H9 (cell line): ENCODE results near the gene RELA. TPM values are rescaled to one million over a fixed set of nuclear protein-coding genes. Genes with fewer than 3 reads are reported as not detected.
A peak's percentile ranks its signal among the peaks of the same experiment; 100 is the strongest.

ENCODE experiments used
- DNase-seq: peaks from one replicate; pipeline ENCODE4 v3.0.0-alpha.2; 2017
- H2AFZ ChIP-seq: one replicate; pipeline ENCODE4 v1.6.1; 2013; ENCODE audit warnings: mild to moderate bottlenecking, low read length, control low read depth, moderate library complexity
- H2AK5ac ChIP-seq: 2 replicates; pipeline ENCODE4 v1.6.1; 2013; ENCODE audit warnings: low read length, control low read depth, mixed read lengths; ENCODE audit not compliant: insufficient read length
- H2BK120ac ChIP-seq: one replicate; pipeline ENCODE4 v1.6.1; 2013; ENCODE audit warnings: low read depth, mild to moderate bottlenecking, low read length, control low read depth, inconsistent platforms; ENCODE audit not compliant: poor library complexity, severe bottlenecking
- H2BK12ac ChIP-seq: 2 replicates; pipeline ENCODE4 v1.6.1; 2013; ENCODE audit warnings: low read length, control low read depth, mixed read lengths, low read depth; ENCODE audit not compliant: insufficient read length
- H2BK15ac ChIP-seq: 2 replicates; pipeline ENCODE4 v1.6.1; 2013; ENCODE audit warnings: low read depth, low read length, control low read depth
- H2BK20ac ChIP-seq: one replicate; pipeline ENCODE4 v1.6.1; 2013; ENCODE audit warnings: low read depth, mild to moderate bottlenecking, low read length, control low read depth, inconsistent platforms; ENCODE audit not compliant: poor library complexity, severe bottlenecking
- H2BK5ac ChIP-seq: 2 replicates; pipeline ENCODE4 v1.6.1; 2013; ENCODE audit warnings: low read length, control low read depth, mixed read lengths; ENCODE audit not compliant: insufficient read length
- H3K14ac ChIP-seq: 2 replicates; pipeline ENCODE4 v1.6.1; 2013; ENCODE audit warnings: low read length, control low read depth; ENCODE audit not compliant: insufficient read depth
- H3K18ac ChIP-seq: 2 replicates; pipeline ENCODE4 v1.6.1; 2013; ENCODE audit warnings: low read depth, mild to moderate bottlenecking, mixed read lengths, low read length, control low read depth; ENCODE audit not compliant: insufficient read length
- H3K23ac ChIP-seq: 2 replicates; pipeline ENCODE4 v1.6.1; 2013; ENCODE audit warnings: low read length, control low read depth, mixed read lengths, low read depth; ENCODE audit not compliant: insufficient read length
- H3K23me2 ChIP-seq: 2 replicates; pipeline ENCODE4 v1.6.1; 2013; ENCODE audit warnings: low read depth, mild to moderate bottlenecking, mixed read lengths, low read length, control low read depth; ENCODE audit not compliant: insufficient read length, poor library complexity, severe bottlenecking
- H3K27ac ChIP-seq: 2 replicates; pipeline ENCODE4 v1.5.1; 2013; ENCODE audit warnings: low read length, control low read depth, mixed read lengths, low read depth; ENCODE audit not compliant: insufficient read length
- H3K27me3 ChIP-seq: 2 replicates; pipeline ENCODE4 v1.6.1; 2013; ENCODE audit warnings: low read length, control low read depth, inconsistent platforms; ENCODE audit not compliant: insufficient read depth
- H3K4ac ChIP-seq: 2 replicates; pipeline ENCODE4 v1.6.1; 2013; ENCODE audit warnings: low read depth, mild to moderate bottlenecking, control low read depth, inconsistent platforms, low read length, moderate library complexity
- H3K4me1 ChIP-seq: 2 replicates; pipeline ENCODE4 v1.6.1; 2013; ENCODE audit warnings: low read length, control low read depth, inconsistent platforms; ENCODE audit not compliant: insufficient read depth
- H3K4me2 ChIP-seq: 2 replicates; pipeline ENCODE4 v1.6.1; 2013; ENCODE audit warnings: low read length, control low read depth, mixed read lengths; ENCODE audit not compliant: insufficient read length, insufficient read depth
- H3K56ac ChIP-seq: 2 replicates; pipeline ENCODE4 v1.6.1; 2013; ENCODE audit warnings: low read depth, mild to moderate bottlenecking, mixed read lengths, low read length, control low read depth; ENCODE audit not compliant: insufficient read length
- H3K79me1 ChIP-seq: 2 replicates; pipeline ENCODE4 v1.6.1; 2013; ENCODE audit warnings: low read depth, mild to moderate bottlenecking, moderate library complexity, low read length, control low read depth, inconsistent platforms; ENCODE audit not compliant: insufficient read depth, poor library complexity, severe bottlenecking
- H3K79me2 ChIP-seq: 2 replicates; pipeline ENCODE4 v1.6.1; 2013; ENCODE audit warnings: low read length, control low read depth, inconsistent platforms; ENCODE audit not compliant: insufficient read depth
- H3K9ac ChIP-seq: 2 replicates; pipeline ENCODE4 v1.6.1; 2013; ENCODE audit warnings: low read length, control low read depth, mixed read lengths; ENCODE audit not compliant: insufficient read length; ENCODE audit errors: extremely low read depth
- H3K9me3 ChIP-seq: one replicate; pipeline ENCODE4 v1.6.1; 2013; ENCODE audit warnings: low read depth, low read length, inconsistent platforms; ENCODE audit not compliant: control insufficient read depth
- H3T11ph ChIP-seq: one replicate; pipeline ENCODE4 v1.6.1; 2013; ENCODE audit warnings: mild to moderate bottlenecking, low read length, control low read depth, inconsistent platforms
- H4K20me1 ChIP-seq: one replicate; pipeline ENCODE4 v1.6.1; 2013; ENCODE audit not compliant: control insufficient read depth, insufficient read length, insufficient read depth
- H4K5ac ChIP-seq: 2 replicates; pipeline ENCODE4 v1.6.1; 2013; ENCODE audit warnings: low read depth, mild to moderate bottlenecking, mixed read lengths, low read length, control low read depth; ENCODE audit not compliant: insufficient read length
- H4K8ac ChIP-seq: replicated peaks from 2 replicates; pipeline ENCODE4 v1.6.1; 2013; ENCODE audit warnings: low read length, control low read depth, mixed read lengths, low read depth; ENCODE audit not compliant: insufficient read length
- H4K91ac ChIP-seq: 2 replicates; pipeline ENCODE4 v1.6.1; 2013; ENCODE audit warnings: low read depth, mild to moderate bottlenecking, moderate library complexity, mixed read lengths, low read length, control low read depth; ENCODE audit not compliant: insufficient read length
- H3K27ac Mint-ChIP-seq, 3 experiments: 2 replicates in 2 of 3; 3 replicates in 1 of 3; pipeline ENCODE4 v1.8.0; 2020 to 2021; ENCODE audit warnings: mixed read lengths in 3 of 3, mild to moderate bottlenecking in 1 of 3, moderate library complexity in 1 of 3
- H3K27me3 Mint-ChIP-seq: 2 replicates; pipeline ENCODE4 v1.8.0; 2021; ENCODE audit warnings: low read depth, mild to moderate bottlenecking, moderate library complexity, mixed read lengths
- H3K36me3 Mint-ChIP-seq, 3 experiments: 2 replicates in 2 of 3; 3 replicates in 1 of 3; pipeline ENCODE4 v1.8.0; 2020 to 2021; ENCODE audit warnings: low read depth in 3 of 3, mixed read lengths in 3 of 3; ENCODE audit not compliant: insufficient read depth in 1 of 3
- H3K4me1 Mint-ChIP-seq, 2 experiments: 2 replicates each; pipeline ENCODE4 v1.8.0; 2020; ENCODE audit warnings: mixed read lengths in 2 of 2
- H3K4me3 Mint-ChIP-seq, 2 experiments: 2 replicates in 1 of 2; 3 replicates in 1 of 2; pipeline ENCODE4 v1.8.0; 2020 to 2021; ENCODE audit warnings: mild to moderate bottlenecking in 2 of 2, mixed read lengths in 2 of 2, moderate library complexity in 1 of 2
- H3K9me3 Mint-ChIP-seq, 2 experiments: 2 replicates in 1 of 2; 3 replicates in 1 of 2; pipeline ENCODE4 v1.8.0; 2020; ENCODE audit warnings: mild to moderate bottlenecking in 2 of 2, mixed read lengths in 2 of 2, moderate library complexity in 1 of 2
- CTCF ChIP-seq: fragments of 200-600 bp; sonication (generic); conservative IDR thresholded peaks from 3 replicates; pipeline ENCODE4 v1.8.0; 2021; ENCODE audit warnings: antibody characterized with exemption, mild to moderate bottlenecking
- WGBS: extraction: QIAGEN DNeasy Blood & Tissue Kit; methylation state at CpG from one replicate; pipeline ENCODE4 v1.1.7; 2013; ENCODE audit warnings: missing lambda C conversion rate, low lambda C conversion rate, mixed read lengths; ENCODE audit not compliant: insufficient read length; ENCODE audit errors: extremely low coverage; 5-methylcytosine and 5-hydroxymethylcytosine counted together
- total RNA-seq: library from RNA; stranded (reverse); gene quantifications from 2 replicates; pipeline ENCODE4 v1.2.1, GENCODE V29; 2021

RELA gene
- total RNA-seq, 1 experiment from 2014 or later: 48.8 TPM

- H3K27me3 Mint-ChIP-seq: peaks cover 2% of the 10 kb centered on the region
- Histone ChIP-seq H3K79me1 (no peaks in the 10 kb centered on the region), H3K23me2 (peaks cover 4% of the 10 kb centered on the region), H2BK5ac (no peak overlapping the region), H3K9ac (peak overlapping the region; percentile 60), H4K91ac (no peak overlapping the region), H2AFZ (no peak overlapping the region), H3K4me2 (peak overlapping the region; percentile 86), H3K14ac (peak overlapping the region; percentile 72; the same call in 1 of the 2 replicates), H3T11ph (no peak overlapping the region), H2AK5ac (no peak overlapping the region), H3K18ac (peak overlapping the region; percentile 73), H3K27me3 (no peaks in the 10 kb centered on the region), H3K56ac (no peak overlapping the region), H3K4me1 (peaks cover 4% of the 10 kb centered on the region; the same call in 1 of the 2 replicates), H2BK15ac (no peak overlapping the region), H2BK12ac (no peak overlapping the region), H3K4ac (no peak overlapping the region; the same call in 1 of the 2 replicates), H3K9me3 (no peaks in the 10 kb centered on the region), H4K20me1 (no peaks in the 10 kb centered on the region), H4K5ac (no peak overlapping the region), H4K8ac (no peak overlapping the region), H3K23ac (no peak overlapping the region), H2BK20ac (no peak overlapping the region), H3K27ac (peak overlapping the region; percentile 18), H2BK120ac (no peak overlapping the region), H3K79me2 (no peaks in the 10 kb centered on the region)
- no CpG with 5 or more reads among the region's 68 CpGs for WGBS
- no peaks in the 10 kb centered on the region; a peak in 1 of 5 replicates for H3K9me3 Mint-ChIP-seq
- peak overlapping the region; percentile 97 to 98 (median 98) for H3K27ac Mint-ChIP-seq
- peaks cover 20 to 22% of the 10 kb centered on the region in 2 experiments for H3K4me1 Mint-ChIP-seq
- peak overlapping the region; percentile 78 to 80 for H3K4me3 Mint-ChIP-seq
- no peak for TF ChIP-seq CTCF
- H3K36me3 Mint-ChIP-seq: peaks cover 28 to 44% (median 34%) of the 10 kb centered on the region in 3 experiments
- DNase-seq: peak; percentile 94
Measured at GRCh38 chr11:65652511-65653228, 10.0 kb downstream of the RELA start.
